ENCODE data around the gene TMEM63C.

Gene TMEM63C

GRCh38 chr14:77284466-77284865 lies 102.9 kb downstream of the TMEM63C start:
- peak in 1 of 42 donors; percentile 8 for DNase-seq
- intact Hi-C loops (cut with DNase I) = no loop called here

- intact Hi-C loops (cut with DNase I) = no loop called here
- DNase-seq = no peak
Measured at GRCh38 chr14:77286576-77286975, 105.0 kb downstream of the TMEM63C start.

GRCh38 chr14:77290705-77291104 lies 109.1 kb downstream of the TMEM63C start:
- DNase-seq = no peak
- intact Hi-C loops (cut with DNase I) = no loop called here

GRCh38 chr14:77296155-77296554 lies 114.6 kb downstream of the TMEM63C start:
- no peak for DNase-seq
- intact Hi-C loops (cut with DNase I) = no loop called here

- intact Hi-C loops (cut with DNase I) = no loop called here
- DNase-seq = no peak
Measured at GRCh38 chr14:77296906-77297305, 115.3 kb downstream of the TMEM63C start.

GRCh38 chr14:77299771-77300170 lies 118.2 kb downstream of the TMEM63C start:
- DNase-seq = no peak
- intact Hi-C loops (cut with DNase I) = no loop called here

- DNase-seq = peak; percentile 69 to 97 (median 91)
- intact Hi-C loops (cut with DNase I) = loop anchor here (1.0 kb wide), 1 partner anchor 14 kb away; no protein-coding TSS in a partner anchor
Measured at GRCh38 chr14:77301103-77301502, 119.5 kb downstream of the TMEM63C start.

GRCh38 chr14:77302926-77303325 lies 121.3 kb downstream of the TMEM63C start:
- no peak for DNase-seq
- intact Hi-C loops (cut with DNase I) = no loop called here

- intact Hi-C loops (cut with DNase I) = no loop called here
- peak in 6 of 42 donors; percentile 34 to 71 (median 46) for DNase-seq
Measured at GRCh38 chr14:77303417-77304156, 122.0 kb downstream of the TMEM63C start.

- intact Hi-C loops (cut with DNase I) = no loop called here
- DNase-seq = peak; percentile 32 to 87 (median 70)
Measured at GRCh38 chr14:77305696-77306095, 124.1 kb downstream of the TMEM63C start.

- DNase-seq = peak in 33 of 42 donors; percentile 17 to 89 (median 69)
Measured at GRCh38 chr14:77306416-77306815, 124.8 kb downstream of the TMEM63C start.

GRCh38 chr14:77306851-77307496 lies 125.4 kb downstream of the TMEM63C start:
- DNase-seq = peak; percentile 49 to 91 (median 78)
- intact Hi-C loops (cut with DNase I) = no loop called here

More at GRCh38 chr14:77306416-77306815, 124.8 kb downstream of the TMEM63C start:
- intact Hi-C loops (cut with DNase I) = no loop called here

All from head of caudate nucleus (tissue), 42 donors.